G401.6 (cell line): ENCODE measurements around the gene KRT80.

ENCODE experiments used
- FAIRE-seq: peaks from 2 replicates; lab custom pipeline; 2012; peaks lifted over from hg19 to GRCh38; lab: Jason Lieb, UNC

Gene KRT80

GRCh38 chr12:52198454-52199215 is 6.8 kb upstream of the KRT80 start:
- FAIRE-seq, result no peak

- FAIRE-seq, result no peak
Measured at GRCh38 chr12:52197371-52198231, 5.8 kb upstream of the KRT80 start.

- no peak for FAIRE-seq
Measured at GRCh38 chr12:52195065-52195730, 3.4 kb upstream of the KRT80 start.

- FAIRE-seq, result no peak
Measured at GRCh38 chr12:52193991-52194390, 2.2 kb upstream of the KRT80 start.

- no peak for FAIRE-seq
Measured at GRCh38 chr12:52193532-52193931, 1.7 kb upstream of the KRT80 start.

- no peak for FAIRE-seq
Measured at GRCh38 chr12:52190860-52191729, 719 bp downstream of the KRT80 start.

GRCh38 chr12:52189376-52190174 is 2.2 kb downstream of the KRT80 start:
- FAIRE-seq, result no peak

GRCh38 chr12:52188658-52189057 is 3.2 kb downstream of the KRT80 start:
- no peak for FAIRE-seq

- no peak for FAIRE-seq
Measured at GRCh38 chr12:52187640-52188039, 4.2 kb downstream of the KRT80 start.

- FAIRE-seq, result no peak
Measured at GRCh38 chr12:52187206-52187605, 4.6 kb downstream of the KRT80 start.

- FAIRE-seq, result no peak
Measured at GRCh38 chr12:52186118-52186840, 5.5 kb downstream of the KRT80 start.

GRCh38 chr12:52185400-52185967 is 6.3 kb downstream of the KRT80 start:
- FAIRE-seq, result no peak

- no peak for FAIRE-seq
Measured at GRCh38 chr12:52184813-52185212, 7.0 kb downstream of the KRT80 start.

- no peak for FAIRE-seq
Measured at GRCh38 chr12:52183971-52184370, 7.8 kb downstream of the KRT80 start.

GRCh38 chr12:52183544-52183910 is 8.3 kb downstream of the KRT80 start:
- FAIRE-seq, result no peak

GRCh38 chr12:52182898-52183543 is 8.8 kb downstream of the KRT80 start:
- no peak for FAIRE-seq

GRCh38 chr12:52182384-52182783 is 9.4 kb downstream of the KRT80 start:
- FAIRE-seq, result no peak

- no peak for FAIRE-seq
Measured at GRCh38 chr12:52181746-52182145, 10.1 kb downstream of the KRT80 start.

- no peak for FAIRE-seq
Measured at GRCh38 chr12:52180971-52181628, 10.7 kb downstream of the KRT80 start.
